Epithelial cell of esophagus (primary cell): ENCODE results near the gene RASSF7.

Source experiments
- DNase-seq: peaks from one replicate; pipeline ENCODE4 v3.0.0; 2010; ENCODE audit warnings: low read depth
- H3K4me3 ChIP-seq: 2 replicates; pipeline ENCODE4 v1.5.1; 2011; ENCODE audit warnings: mild to moderate bottlenecking, low read length, control low read depth
- TF ChIP-seq, protein P1 (sequence below): IDR thresholded peaks from 2 replicates; pipeline ENCODE4 v1.5.1; 2011; ENCODE audit warnings: low read depth, mild to moderate bottlenecking, low read length, control low read depth, inconsistent platforms; ENCODE audit not compliant: insufficient read depth; ENCODE audit errors: missing control alignments

RASSF7 gene

GRCh38 chr11:576811-577610, 16.2 kb downstream of the RASSF7 start:
- H3K4me3 ChIP-seq = peak overlapping the region; percentile 93
- no peak for DNase-seq
- TF ChIP-seq, protein P1, sequence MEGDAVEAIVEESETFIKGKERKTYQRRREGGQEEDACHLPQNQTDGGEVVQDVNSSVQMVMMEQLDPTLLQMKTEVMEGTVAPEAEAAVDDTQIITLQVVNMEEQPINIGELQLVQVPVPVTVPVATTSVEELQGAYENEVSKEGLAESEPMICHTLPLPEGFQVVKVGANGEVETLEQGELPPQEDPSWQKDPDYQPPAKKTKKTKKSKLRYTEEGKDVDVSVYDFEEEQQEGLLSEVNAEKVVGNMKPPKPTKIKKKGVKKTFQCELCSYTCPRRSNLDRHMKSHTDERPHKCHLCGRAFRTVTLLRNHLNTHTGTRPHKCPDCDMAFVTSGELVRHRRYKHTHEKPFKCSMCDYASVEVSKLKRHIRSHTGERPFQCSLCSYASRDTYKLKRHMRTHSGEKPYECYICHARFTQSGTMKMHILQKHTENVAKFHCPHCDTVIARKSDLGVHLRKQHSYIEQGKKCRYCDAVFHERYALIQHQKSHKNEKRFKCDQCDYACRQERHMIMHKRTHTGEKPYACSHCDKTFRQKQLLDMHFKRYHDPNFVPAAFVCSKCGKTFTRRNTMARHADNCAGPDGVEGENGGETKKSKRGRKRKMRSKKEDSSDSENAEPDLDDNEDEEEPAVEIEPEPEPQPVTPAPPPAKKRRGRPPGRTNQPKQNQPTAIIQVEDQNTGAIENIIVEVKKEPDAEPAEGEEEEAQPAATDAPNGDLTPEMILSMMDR = no peak

GRCh38 chr11:577611-577894, 16.8 kb downstream of the RASSF7 start:
- TF ChIP-seq, protein P1 = no peak
- no peak for DNase-seq

DNA sequence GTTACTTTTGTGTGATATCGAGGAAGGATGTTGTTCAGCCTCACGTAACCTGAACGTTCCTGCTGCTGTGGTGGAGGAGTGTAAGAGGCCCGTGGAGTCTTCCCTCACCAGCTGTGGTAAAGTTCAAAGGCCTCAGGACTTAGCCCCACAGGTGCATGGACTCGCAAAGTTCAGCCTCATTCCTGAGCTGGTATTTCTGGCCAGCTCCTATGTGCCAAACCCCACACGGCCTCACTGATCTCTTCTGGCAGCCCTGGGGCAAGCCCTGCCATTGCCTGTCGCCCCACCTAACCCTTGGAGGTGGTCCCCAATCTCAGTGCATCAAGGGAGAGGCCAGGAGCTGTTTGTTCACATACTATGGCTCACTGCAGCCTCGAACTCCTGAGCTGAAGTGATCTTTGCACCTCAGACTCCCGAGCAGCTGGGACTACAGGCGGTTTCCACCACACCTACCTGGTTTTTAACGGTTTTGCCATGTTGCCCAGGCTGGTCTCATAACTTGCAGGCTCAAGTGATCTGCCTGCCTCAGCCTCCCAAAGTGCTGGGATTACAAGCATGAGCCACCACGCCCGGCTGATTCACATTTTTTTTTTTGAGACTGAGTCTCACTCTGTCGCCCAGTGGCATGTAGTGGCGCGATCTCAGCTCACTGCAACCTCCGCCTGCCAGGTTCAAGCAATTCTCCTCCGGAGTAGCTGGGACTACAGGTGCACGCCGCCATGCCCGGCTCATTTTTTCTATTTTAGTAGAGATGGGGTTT, 17.7 kb downstream of the RASSF7 start:
- peak overlapping the region; percentile 93 for H3K4me3 ChIP-seq
- TF ChIP-seq, protein P1 = no peak
- DNase-seq = peak; percentile 62

More at GRCh38 chr11:577611-577894, 16.8 kb downstream of the RASSF7 start:
- H3K4me3 ChIP-seq = peak overlapping the region; percentile 93

GRCh38 chr11:579830-580601, 19.2 kb downstream of the RASSF7 start:
- TF ChIP-seq, protein P1 = no peak
- no peak overlapping the region for H3K4me3 ChIP-seq
- no peak for DNase-seq

- no peak overlapping the region for H3K4me3 ChIP-seq
- TF ChIP-seq, protein P1 = no peak
- DNase-seq = no peak
Observed at GRCh38 chr11:581342-581741, 20.6 kb downstream of the RASSF7 start.

DNA sequence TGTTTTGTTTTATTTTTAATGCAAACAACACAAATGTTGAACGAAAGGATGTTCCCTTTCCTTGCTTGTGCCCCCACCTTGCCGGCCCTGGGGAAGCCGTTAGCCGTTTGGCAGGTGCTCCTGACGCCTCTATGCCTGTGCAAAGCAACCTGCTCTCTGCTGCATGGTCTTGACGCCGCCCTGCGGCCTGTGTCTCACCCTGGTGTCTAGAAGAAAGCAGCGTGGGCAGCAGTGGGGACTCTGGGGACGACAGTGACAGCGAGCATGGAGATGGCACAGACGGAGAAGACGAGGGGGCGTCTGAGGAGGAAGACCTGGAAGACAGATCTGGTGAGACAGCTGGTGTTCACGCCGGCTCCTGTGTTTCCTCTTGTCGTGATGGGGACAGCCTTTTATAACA, 21.0 kb downstream of the RASSF7 start:
- no peak overlapping the region for H3K4me3 ChIP-seq
- TF ChIP-seq, protein P1 = no peak
- no peak for DNase-seq
